HEK293 (cell line): ENCODE results near the gene CCR3.

Experiments
- PATZ1 ChIP-seq: fragments of 450-650 bp; formaldehyde crosslinking; IDR thresholded peaks from 2 replicates; pipeline ENCODE4 v1.5.1; 2016; ENCODE audit warnings: missing biosample characterization, missing genetic modification characterization
- ZBTB7A ChIP-seq: fragments of 450-650 bp; formaldehyde crosslinking; IDR thresholded peaks from 2 replicates; pipeline ENCODE4 v1.5.1; 2016; ENCODE audit warnings: low read depth, missing biosample characterization, missing genetic modification characterization
- ZNF548 ChIP-seq: fragments of 450-650 bp; formaldehyde crosslinking; IDR thresholded peaks from 2 replicates; pipeline ENCODE4 v1.5.1; 2016; ENCODE audit warnings: missing biosample characterization, missing genetic modification characterization

GRCh38 chr3:46215810-46216414 lies 26.3 kb upstream of the CCR3 start:
- TF ChIP-seq ZNF548 (tag by site-specific recombination) (no peak), ZBTB7A (tag by site-specific recombination) (no peak), PATZ1 (tag by site-specific recombination) (no peak)
